Naive B cell (primary cell): ENCODE results near the gene NTSR1. TPM values are rescaled to one million over a fixed set of nuclear protein-coding genes. Genes with fewer than 3 reads are reported as not detected.
A peak's percentile ranks its signal among the peaks of the same experiment; 100 is the strongest.

Experiments used
- ATAC-seq, 2 donors: fragments of 150-1000 bp; cut with Tn5 transposase; 2 replicates each; pipeline ENCODE4 v1.10.0; 2021; ENCODE audit warnings: low read depth in 2 of 2, mild to moderate bottlenecking in 2 of 2, moderate library complexity in 2 of 2
- DNase-seq: peaks from one replicate; pipeline ENCODE4 v3.0.0; 2022
- H3K27ac Mint-ChIP-seq, 6 donors: one replicate each; pipeline ENCODE4 v1.8.0; 2020 to 2022; ENCODE audit warnings: mild to moderate bottlenecking in 6 of 6, mixed read lengths in 6 of 6, moderate library complexity in 5 of 6, inconsistent platforms in 2 of 6
- H3K27me3 Mint-ChIP-seq, 3 donors: one replicate each; pipeline ENCODE4 v1.8.0; 2021 to 2022; ENCODE audit warnings: mixed read lengths in 3 of 3, mild to moderate bottlenecking in 1 of 3
- H3K36me3 Mint-ChIP-seq, 2 donors: one replicate each; pipeline ENCODE4 v1.8.0; 2020 to 2022; ENCODE audit warnings: mixed read lengths in 2 of 2, inconsistent platforms in 1 of 2, mild to moderate bottlenecking in 1 of 2
- H3K4me1 Mint-ChIP-seq, 3 donors: one replicate each; pipeline ENCODE4 v1.8.0; 2020 to 2022; ENCODE audit warnings: mixed read lengths in 3 of 3, inconsistent platforms in 1 of 3, mild to moderate bottlenecking in 1 of 3, moderate library complexity in 1 of 3
- H3K4me3 Mint-ChIP-seq, 8 donors: one replicate each; pipeline ENCODE4 v1.8.0; 2020 to 2022; ENCODE audit warnings: mild to moderate bottlenecking in 8 of 8, mixed read lengths in 8 of 8, moderate library complexity in 8 of 8, inconsistent platforms in 2 of 8
- H3K9me3 Mint-ChIP-seq, 7 donors: one replicate each; pipeline ENCODE4 v1.8.0; 2020 to 2022; ENCODE audit warnings: mixed read lengths in 7 of 7, mild to moderate bottlenecking in 5 of 7, inconsistent platforms in 2 of 7, moderate library complexity in 1 of 7
- polyA plus RNA-seq, 6 donors: library from polyadenylated mRNA; unstranded; fragments of 300-500 nt; fragmentation: Illumina TruSeq; gene quantifications; one replicate each; pipeline ENCODE4 v1.2.3, GENCODE V29; 2021; ENCODE audit warnings: low read depth in 6 of 6

The NTSR1 gene
- polyA plus RNA-seq, 6 donors from 2014 or later, result not detected

DNA sequence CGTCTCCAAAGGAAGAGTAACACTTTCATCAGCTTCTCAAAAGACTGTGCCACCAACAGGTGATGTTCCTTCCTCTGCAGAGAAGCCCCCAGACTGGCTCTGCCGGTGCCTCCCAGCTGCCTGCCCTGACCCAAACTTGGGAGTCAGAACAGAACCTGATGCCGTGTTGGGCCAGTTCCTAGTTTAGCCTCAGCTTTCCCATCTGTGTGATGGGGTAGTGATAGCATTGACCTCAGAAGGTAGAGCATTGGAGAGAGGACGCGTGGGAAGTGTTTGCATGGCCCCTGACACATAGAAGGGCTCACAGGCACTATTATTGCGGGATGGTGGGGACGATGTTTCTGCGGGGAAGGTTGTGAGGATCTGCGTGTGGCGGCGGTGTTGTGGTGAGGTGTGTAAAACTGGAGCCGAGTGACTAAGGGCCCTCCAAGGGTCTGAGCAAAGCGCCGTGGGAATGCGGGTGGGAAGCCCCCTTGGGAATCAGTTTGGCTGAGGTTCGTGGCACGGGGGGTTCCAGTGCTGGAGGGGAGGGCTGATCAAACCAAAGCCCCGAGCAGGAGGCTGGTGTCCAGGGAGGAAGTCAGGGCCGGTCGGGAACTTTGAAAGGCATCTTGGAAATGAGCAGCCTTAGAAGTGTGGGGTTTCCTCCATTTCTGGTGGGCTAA is 1.7 kb downstream of the NTSR1 start:
- H3K27me3 Mint-ChIP-seq, result peaks cover 20 to 75% (median 47%) of the 10 kb centered on the region in 3 donors
- DNase-seq, result no peak
- peaks cover 0 to 4% (median 0%) of the 10 kb centered on the region in 7 donors for H3K9me3 Mint-ChIP-seq
- H3K27ac Mint-ChIP-seq, result no peak overlapping the region
- H3K36me3 Mint-ChIP-seq, result peaks cover 0 to 8% of the 10 kb centered on the region in 2 donors
- no peak for ATAC-seq
- H3K4me3 Mint-ChIP-seq, result peak overlapping the region in 1 of 8 donors; percentile 22
- peaks cover 0 to 2% (median 0%) of the 10 kb centered on the region in 3 donors for H3K4me1 Mint-ChIP-seq

DNA sequence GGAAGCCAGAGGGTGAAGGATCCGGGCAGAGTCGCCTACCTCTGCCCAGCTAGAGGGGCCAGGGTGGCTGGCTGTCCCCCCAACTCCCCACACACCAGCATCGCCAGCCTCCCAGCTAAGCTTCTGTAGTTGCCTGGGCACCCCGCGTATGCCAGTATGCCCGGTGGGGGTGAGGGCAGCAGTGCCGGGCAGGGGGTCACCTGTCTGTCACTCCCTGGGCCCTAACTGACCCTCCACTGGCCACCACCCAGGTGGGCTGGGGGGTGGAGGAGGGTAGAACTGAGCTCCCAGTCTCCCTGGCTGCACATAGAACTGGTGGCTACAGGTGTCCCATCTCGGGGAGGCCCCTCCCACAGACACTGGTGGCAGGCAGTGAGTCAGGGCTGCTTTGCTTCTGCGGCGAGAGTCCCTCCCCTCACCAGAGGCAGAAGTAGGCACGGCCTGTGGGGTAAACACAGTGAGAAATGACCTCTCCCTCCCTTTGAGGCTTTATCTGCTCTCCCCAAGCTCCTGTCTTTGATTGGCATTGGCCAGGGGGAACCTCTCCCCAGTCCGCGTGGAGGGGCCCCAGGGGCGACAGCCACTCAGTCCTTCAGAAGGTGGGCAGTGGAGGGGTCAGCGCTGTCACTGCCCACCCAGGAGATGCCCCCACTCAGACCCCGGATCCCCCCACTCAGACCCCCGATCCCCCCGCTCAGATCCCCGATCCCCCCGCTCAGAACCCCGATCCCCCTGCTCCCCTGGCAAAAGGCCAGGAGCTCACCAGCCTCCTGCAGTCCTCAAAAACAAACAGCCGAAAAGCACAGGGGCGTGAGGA is 2.5 kb downstream of the NTSR1 start:
- DNase-seq (no peak), ATAC-seq (no peak)
- Mint-ChIP-seq H3K27me3 (peaks cover 20 to 80% (median 47%) of the 10 kb centered on the region in 3 donors), H3K4me3 (no peak overlapping the region), H3K4me1 (peaks cover 0 to 2% (median 0%) of the 10 kb centered on the region in 3 donors), H3K36me3 (peaks cover 0 to 8% of the 10 kb centered on the region in 2 donors), H3K9me3 (peaks cover 0 to 4% (median 0%) of the 10 kb centered on the region in 7 donors), H3K27ac (no peak overlapping the region)

DNA sequence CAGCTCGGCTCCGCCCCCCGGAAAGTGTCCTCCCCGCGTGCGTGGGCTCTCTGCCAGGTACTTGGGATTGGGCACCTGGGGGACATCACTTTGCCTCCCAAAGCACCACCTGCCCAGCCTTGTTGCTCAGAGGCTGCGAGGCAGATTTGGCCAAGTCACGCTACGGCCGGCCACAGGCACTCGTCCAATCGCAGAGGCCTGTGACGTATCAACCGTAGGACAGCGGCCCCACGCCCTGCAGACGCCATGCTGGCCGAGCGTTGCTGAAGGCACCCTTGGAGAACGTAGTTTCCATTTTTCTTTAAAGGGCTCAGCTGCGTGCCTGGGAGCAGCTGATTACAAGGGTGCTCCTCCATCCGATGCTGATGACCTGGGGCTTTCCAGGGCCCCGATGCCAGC is 3.1 kb downstream of the NTSR1 start:
- Mint-ChIP-seq H3K27me3 (peaks cover 20 to 81% (median 44%) of the 10 kb centered on the region in 3 donors), H3K9me3 (peaks cover 0 to 4% (median 0%) of the 10 kb centered on the region in 7 donors), H3K36me3 (peaks cover 0 to 8% of the 10 kb centered on the region in 2 donors), H3K4me1 (peaks cover 0 to 2% (median 0%) of the 10 kb centered on the region in 3 donors), H3K27ac (no peak overlapping the region), H3K4me3 (no peak overlapping the region)
- no peak for DNase-seq
- no peak for ATAC-seq

DNA sequence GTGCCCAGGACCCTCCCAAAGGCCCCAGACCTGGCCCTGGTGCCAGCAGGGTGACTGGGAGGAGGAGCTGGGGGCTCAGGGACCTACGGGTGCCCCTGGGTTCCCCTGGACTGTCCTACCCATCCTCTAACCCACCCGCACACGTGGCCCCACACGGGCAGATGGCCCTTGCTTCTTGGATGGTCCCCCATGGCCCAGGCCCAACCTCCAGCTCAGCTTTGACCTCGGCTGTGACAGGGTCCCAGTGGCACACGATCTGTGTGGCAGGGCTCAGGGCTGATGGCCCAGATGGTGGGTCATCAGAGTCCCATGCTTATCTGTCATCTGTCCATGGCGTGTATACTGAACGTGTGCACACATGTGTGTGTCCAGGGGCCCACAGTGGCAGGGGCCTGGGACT is 4.0 kb downstream of the NTSR1 start:
- H3K4me1 Mint-ChIP-seq, result peaks cover 0 to 2% (median 0%) of the 10 kb centered on the region in 3 donors
- peaks cover 0 to 4% (median 2%) of the 10 kb centered on the region in 7 donors for H3K9me3 Mint-ChIP-seq
- ATAC-seq, result no peak
- peaks cover 0 to 8% of the 10 kb centered on the region in 2 donors for H3K36me3 Mint-ChIP-seq
- H3K27ac Mint-ChIP-seq, result no peak overlapping the region
- H3K4me3 Mint-ChIP-seq, result no peak overlapping the region
- peaks cover 20 to 82% (median 39%) of the 10 kb centered on the region in 3 donors for H3K27me3 Mint-ChIP-seq
- DNase-seq, result no peak

DNA sequence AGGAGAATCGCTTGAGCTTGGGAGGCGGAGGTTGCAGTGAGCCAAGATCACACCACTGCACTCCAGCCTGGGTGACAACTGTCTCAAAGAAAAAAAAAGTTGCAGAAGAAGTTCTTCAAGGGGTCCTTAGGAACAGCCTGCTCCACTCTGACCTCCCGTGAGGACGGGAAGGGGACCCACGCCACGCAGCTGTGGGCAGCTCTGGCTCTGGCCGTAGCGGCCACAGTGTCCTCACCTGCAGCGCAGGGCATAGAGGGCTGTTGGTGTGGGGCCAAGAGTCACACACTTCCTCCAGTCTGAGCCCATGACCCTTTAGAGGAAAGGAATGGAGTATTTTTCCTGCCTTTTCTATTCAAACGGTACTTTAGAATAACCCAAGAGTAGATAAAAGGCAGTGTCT is 5.4 kb downstream of the NTSR1 start:
- Mint-ChIP-seq H3K27me3 (peaks cover 20 to 77% (median 36%) of the 10 kb centered on the region in 3 donors), H3K4me1 (peaks cover 0 to 2% (median 0%) of the 10 kb centered on the region in 3 donors), H3K27ac (no peak overlapping the region), H3K36me3 (peaks cover 0 to 8% of the 10 kb centered on the region in 2 donors), H3K4me3 (no peak overlapping the region), H3K9me3 (peaks cover under 1 to 8% (median 3%) of the 10 kb centered on the region in 7 donors)
- ATAC-seq, result no peak
- DNase-seq, result no peak

DNA sequence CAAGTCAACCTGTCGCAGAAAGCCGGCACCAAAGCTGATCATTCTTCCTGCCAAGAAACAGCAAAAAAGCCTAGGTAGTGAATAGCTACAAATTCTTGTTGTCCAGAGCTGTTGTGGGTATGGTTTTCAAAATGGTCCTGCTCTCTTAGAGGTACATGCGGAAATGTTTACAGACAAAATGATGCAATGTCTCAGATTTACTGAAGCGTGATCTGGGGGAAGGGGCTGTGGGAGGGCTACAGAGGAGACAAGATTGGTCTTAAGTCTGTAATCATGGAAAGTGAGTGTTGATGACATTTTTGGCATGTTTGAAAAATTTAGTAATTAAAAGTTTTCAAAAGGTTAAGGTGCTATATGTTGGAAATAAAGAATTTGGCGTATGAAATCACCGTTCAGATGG is 6.2 kb downstream of the NTSR1 start:
- H3K9me3 Mint-ChIP-seq, result peaks cover 4 to 16% (median 10%) of the 10 kb centered on the region in 7 donors
- H3K4me1 Mint-ChIP-seq, result peaks cover 0 to 2% (median 0%) of the 10 kb centered on the region in 3 donors
- H3K27ac Mint-ChIP-seq, result peak overlapping the region in 1 of 6 donors; percentile 51
- peaks cover 20 to 72% (median 33%) of the 10 kb centered on the region in 3 donors for H3K27me3 Mint-ChIP-seq
- ATAC-seq, result no peak
- peaks cover 0 to 14% of the 10 kb centered on the region in 2 donors for H3K36me3 Mint-ChIP-seq
- no peak overlapping the region for H3K4me3 Mint-ChIP-seq
- DNase-seq, result no peak

DNA sequence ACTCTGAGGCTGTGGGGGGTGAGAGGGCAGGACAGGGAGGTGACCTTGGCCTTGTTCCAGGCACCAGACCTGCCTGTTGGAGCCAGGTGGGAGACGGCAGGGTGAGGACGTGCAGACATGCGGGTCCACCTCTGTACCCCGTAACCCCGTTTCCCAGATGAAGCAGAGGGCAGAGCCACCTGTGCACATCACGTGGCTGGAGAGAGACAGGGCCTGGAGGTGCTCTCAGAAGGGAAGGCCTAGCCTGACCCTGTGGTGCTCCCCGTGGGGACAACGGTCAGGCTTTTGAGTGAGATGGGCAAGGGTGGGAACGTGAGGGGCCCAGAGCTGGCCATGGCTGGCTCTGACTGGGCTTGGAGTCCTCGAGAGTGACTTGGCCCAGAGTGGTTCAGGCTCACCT is 6.6 kb downstream of the NTSR1 start:
- Mint-ChIP-seq H3K27me3 (peaks cover 18 to 68% (median 28%) of the 10 kb centered on the region in 3 donors), H3K36me3 (peaks cover 0 to 17% of the 10 kb centered on the region in 2 donors), H3K9me3 (peaks cover 8 to 18% (median 13%) of the 10 kb centered on the region in 7 donors), H3K27ac (peak overlapping the region in 1 of 6 donors; percentile 51), H3K4me1 (peaks cover 0 to 2% (median 0%) of the 10 kb centered on the region in 3 donors), H3K4me3 (no peak overlapping the region)
- DNase-seq (no peak), ATAC-seq (no peak)

DNA sequence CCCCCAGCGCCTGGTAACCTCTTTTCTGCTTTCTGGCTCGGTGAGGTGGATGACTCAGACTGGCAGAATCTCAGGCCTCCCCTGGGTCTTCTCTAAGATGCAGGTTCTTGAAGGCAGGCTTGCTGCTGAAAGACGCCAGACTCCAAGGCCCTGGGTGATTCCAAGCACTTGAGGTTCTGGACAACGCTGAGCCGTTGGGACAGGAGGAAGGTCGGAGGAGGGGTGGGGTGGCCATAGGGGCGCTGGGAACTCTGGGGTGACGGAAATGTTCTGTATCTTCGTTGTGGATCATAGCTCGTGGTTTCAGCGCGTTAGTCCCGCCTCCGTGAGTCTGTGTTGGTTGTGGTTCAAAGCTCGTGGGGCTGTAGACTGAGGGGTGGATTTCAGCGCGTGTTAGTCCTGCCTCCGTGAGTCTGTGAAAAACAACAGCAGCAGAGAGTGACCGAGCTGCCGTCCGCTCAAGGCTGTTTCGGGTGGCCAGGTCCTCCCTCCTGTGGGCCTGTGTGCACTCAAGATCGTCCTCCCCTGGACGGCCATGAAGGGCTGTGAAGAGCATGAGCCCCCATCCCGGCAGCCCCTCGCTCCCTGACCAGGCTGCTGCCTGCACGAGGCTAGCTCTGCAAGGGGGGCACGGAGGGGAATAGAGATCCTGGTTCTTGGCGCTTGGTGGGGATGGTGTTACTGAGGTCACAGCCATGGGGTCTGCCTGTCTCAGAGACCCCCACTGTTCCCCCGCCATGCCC is 7.7 kb downstream of the NTSR1 start:
- peak overlapping the region in 1 of 8 donors; percentile 29 for H3K4me3 Mint-ChIP-seq
- H3K36me3 Mint-ChIP-seq, result peaks cover under 1 to 24% of the 10 kb centered on the region in 2 donors
- DNase-seq (no peak), ATAC-seq (no peak)
- peaks cover 0 to 2% (median 0%) of the 10 kb centered on the region in 3 donors for H3K4me1 Mint-ChIP-seq
- no peak overlapping the region for H3K27ac Mint-ChIP-seq
- peaks cover 15 to 59% (median 22%) of the 10 kb centered on the region in 3 donors for H3K27me3 Mint-ChIP-seq
- H3K9me3 Mint-ChIP-seq, result peaks cover 12 to 27% (median 23%) of the 10 kb centered on the region in 7 donors

DNA sequence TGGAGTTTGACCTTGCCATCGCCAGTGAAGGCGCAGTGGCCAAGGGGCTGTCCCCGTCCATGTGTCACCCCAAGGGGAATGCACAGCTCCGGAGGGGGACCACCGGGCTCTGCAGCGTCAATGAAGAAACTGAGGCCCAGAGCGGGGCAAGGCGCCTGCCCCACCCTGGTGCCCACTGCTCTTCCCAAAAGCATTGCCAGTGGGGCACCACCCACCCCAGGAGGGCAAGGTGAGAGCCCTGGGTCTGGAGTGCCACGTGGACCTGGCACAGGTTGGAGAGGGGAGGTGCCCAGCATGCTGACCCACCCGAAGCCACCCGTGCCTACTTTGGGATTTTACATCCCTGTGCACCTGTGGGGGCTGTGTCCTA is 8.3 kb downstream of the NTSR1 start:
- Mint-ChIP-seq H3K4me3 (no peak overlapping the region), H3K36me3 (peaks cover 6 to 29% of the 10 kb centered on the region in 2 donors), H3K4me1 (no peaks in the 10 kb centered on the region), H3K27me3 (peaks cover 20 to 53% (median 22%) of the 10 kb centered on the region in 3 donors), H3K9me3 (peaks cover 17 to 32% (median 28%) of the 10 kb centered on the region in 7 donors), H3K27ac (peak overlapping the region in 1 of 6 donors; percentile 33)
- no peak for DNase-seq
- ATAC-seq, result no peak

DNA sequence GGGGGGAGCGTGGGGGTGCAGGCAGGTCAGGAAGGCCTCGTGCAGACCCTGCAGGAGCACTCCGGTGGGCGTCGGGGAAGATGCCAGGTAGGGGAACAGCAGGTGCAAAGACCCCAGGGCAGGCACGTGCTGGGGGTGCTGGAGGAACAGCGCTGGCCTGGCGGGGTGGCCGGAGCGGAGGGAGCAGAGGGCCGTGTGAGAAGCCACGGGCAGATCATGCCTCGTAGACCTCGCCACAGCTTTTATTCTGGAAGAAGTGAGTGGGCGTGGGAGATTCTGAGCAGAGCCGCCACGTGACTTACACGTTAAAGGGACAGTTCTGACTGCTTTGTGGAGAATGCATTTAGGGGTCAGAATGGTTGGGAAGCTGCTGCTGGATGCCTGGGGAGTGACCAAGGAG is 9.3 kb downstream of the NTSR1 start:
- H3K27ac Mint-ChIP-seq, result no peak overlapping the region

DNA sequence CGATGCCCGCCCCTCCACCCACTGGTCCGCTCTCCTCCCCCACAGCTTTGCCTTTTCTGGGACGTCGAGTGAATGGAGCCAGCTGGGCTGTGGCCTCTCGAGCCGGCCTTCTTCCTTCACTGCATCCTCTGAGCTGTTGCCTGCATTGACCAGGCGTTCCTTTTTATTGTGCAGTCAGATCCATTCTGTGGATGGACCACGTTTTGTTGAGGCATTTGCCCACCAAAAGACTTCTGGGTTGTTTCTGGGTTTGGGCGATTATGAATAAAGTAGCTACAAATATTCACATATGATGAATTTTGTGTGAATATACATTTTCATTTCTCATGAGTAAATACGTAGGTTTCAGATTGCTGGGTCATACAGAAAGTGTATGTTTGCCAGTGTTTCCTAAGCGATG is 9.9 kb downstream of the NTSR1 start:
- no peak overlapping the region for H3K4me3 Mint-ChIP-seq

More for the DNA sequence above, 9.3 kb downstream of the NTSR1 start:
- Mint-ChIP-seq H3K9me3 (peaks cover 21 to 41% (median 33%) of the 10 kb centered on the region in 7 donors), H3K4me1 (no peaks in the 10 kb centered on the region), H3K4me3 (no peak overlapping the region), H3K36me3 (peaks cover 12 to 37% of the 10 kb centered on the region in 2 donors), H3K27me3 (peaks cover 26 to 49% (median 29%) of the 10 kb centered on the region in 3 donors)
- DNase-seq, result no peak
- no peak for ATAC-seq

DNA sequence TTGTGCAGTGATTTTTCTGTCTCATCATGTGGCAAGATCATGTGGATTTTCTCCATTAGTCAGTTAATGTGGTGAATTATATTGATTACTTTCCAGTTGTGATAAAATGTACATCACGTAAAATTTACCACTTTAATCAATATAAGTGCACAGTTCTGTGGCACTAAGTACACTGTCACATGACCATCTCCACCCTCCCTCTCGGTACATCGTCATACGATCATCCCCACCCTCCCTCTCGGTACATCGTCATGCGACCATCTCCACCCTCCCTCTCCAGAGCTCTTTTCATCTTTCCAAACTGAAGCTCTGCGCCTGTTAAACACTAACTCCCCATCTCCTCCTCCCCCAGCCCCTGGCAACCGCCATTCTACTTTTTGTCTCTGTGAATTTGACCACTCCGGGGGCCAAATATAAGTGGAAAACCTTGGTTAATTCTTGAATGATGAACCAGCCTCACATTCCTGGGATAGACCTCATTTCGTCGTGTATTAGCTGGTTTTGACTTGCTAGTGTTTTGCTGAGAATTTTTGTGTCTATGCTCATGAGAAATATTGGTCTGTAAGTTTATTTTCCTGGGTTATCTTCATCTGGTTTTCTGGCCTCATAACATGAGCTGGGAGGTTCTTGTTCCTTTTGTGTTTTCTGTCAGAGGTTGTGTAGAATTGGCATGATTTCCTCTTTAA is 10.8 kb downstream of the NTSR1 start:
- ATAC-seq (no peak), DNase-seq (no peak)
- Mint-ChIP-seq H3K9me3 (peaks cover 19 to 41% (median 33%) of the 10 kb centered on the region in 7 donors), H3K4me1 (no peaks in the 10 kb centered on the region), H3K36me3 (peaks cover 12 to 32% of the 10 kb centered on the region in 2 donors), H3K4me3 (no peak overlapping the region), H3K27me3 (peaks cover 17 to 38% (median 24%) of the 10 kb centered on the region in 3 donors), H3K27ac (no peak overlapping the region)

More for the DNA sequence above, 9.9 kb downstream of the NTSR1 start:
- ATAC-seq, result no peak
- no peak for DNase-seq
- H3K27ac Mint-ChIP-seq, result no peak overlapping the region
- H3K4me1 Mint-ChIP-seq, result no peaks in the 10 kb centered on the region
- peaks cover 22 to 43% (median 29%) of the 10 kb centered on the region in 3 donors for H3K27me3 Mint-ChIP-seq
- peaks cover 12 to 37% of the 10 kb centered on the region in 2 donors for H3K36me3 Mint-ChIP-seq
- H3K9me3 Mint-ChIP-seq, result peaks cover 21 to 41% (median 33%) of the 10 kb centered on the region in 7 donors
